Effector CD8-positive, alpha-beta T cell (primary cell): ENCODE measurements around the gene PDCD4.

Source experiments
- DNase-seq: peaks from one replicate; lab custom pipeline; 2025; lab: John Stamatoyannopoulos, UW
- total RNA-seq, 4 experiments: gene quantifications; one replicate each; lab custom pipeline; 2026; lab: John Stamatoyannopoulos, UW

Gene PDCD4
- 314 to 485 (median 432) reads per million in 4 experiments for total RNA-seq

DNA sequence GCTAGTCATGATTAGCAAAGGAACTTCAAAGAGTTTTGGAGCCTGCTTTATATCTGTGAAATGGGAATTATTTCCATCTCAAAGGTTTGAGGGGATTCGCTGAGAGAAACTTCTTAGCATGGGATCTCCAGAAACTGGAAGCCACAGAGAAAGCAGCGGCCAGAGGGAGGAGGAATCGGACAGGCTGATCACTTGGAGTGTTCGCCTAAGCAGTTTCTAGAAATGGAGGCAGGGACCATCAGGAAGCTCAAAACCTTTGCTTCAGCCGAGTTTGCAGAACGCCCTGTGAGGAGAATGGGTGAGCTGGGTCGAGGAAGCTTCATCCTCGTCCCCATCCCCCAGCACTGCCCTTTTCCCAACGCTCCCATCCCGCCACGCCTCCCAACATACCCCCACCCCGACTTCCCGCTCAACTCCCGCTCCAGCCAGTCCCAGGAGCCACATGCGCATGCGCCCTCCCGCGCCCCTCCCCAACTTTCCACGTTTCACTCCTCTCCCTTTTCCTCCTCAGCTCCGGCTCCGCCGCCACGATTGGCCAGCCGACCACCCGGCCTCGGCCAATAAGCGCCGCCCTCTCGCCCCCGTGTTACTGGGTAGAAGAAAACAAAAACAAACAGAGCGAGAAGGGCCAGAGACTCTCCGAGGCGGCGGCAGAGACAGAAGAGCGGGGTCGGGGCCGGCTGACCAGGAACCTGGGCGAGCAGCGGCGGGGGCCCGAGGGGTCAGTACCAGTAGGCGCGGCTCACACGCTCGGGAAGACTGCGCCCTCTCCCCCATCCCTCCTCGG lies at the start of gene PDCD4:
Gene PDCD4 (plus strand): TSS at position 631 of the 787 bp plus-strand sequence. CDS start 4,100 bp downstream, outside the sequence.
- peak; percentile 94 for DNase-seq

- DNase-seq: no peak
These were observed 49.6 kb upstream of the PDCD4 start for GRCh38 chr10:110822035-110822711.

- DNase-seq: no peak
These were observed 48.9 kb upstream of the PDCD4 start for GRCh38 chr10:110822712-110823311.

DNA sequence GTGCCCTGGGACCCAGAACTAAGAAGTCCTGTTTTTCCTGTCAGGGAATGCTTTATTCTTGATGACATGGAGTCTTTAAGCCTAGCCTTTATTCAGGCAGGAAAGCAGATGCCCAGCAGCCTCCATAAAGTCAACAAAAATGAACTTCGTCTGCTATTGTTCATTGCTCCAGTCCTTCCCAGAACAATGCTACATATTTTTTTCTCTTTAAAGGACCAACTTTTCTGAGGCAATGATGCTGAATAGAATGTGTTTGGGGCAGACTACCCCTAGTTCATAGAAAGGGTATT lies 47.6 kb upstream of the PDCD4 start:
- DNase-seq: no peak

GRCh38 chr10:110824660-110825059 lies 47.1 kb upstream of the PDCD4 start:
- DNase-seq: no peak

- DNase-seq: no peak
These were observed 46.2 kb upstream of the PDCD4 start for GRCh38 chr10:110825508-110825907.

GRCh38 chr10:110827410-110827809 lies 44.3 kb upstream of the PDCD4 start:
- DNase-seq: no peak

- DNase-seq: no peak
These were observed 43.9 kb upstream of the PDCD4 start for GRCh38 chr10:110827875-110828274.

- no peak for DNase-seq
These were observed 43.2 kb upstream of the PDCD4 start for GRCh38 chr10:110828525-110828924.

- DNase-seq: no peak
These were observed 41.9 kb upstream of the PDCD4 start for GRCh38 chr10:110829721-110830410.

DNA sequence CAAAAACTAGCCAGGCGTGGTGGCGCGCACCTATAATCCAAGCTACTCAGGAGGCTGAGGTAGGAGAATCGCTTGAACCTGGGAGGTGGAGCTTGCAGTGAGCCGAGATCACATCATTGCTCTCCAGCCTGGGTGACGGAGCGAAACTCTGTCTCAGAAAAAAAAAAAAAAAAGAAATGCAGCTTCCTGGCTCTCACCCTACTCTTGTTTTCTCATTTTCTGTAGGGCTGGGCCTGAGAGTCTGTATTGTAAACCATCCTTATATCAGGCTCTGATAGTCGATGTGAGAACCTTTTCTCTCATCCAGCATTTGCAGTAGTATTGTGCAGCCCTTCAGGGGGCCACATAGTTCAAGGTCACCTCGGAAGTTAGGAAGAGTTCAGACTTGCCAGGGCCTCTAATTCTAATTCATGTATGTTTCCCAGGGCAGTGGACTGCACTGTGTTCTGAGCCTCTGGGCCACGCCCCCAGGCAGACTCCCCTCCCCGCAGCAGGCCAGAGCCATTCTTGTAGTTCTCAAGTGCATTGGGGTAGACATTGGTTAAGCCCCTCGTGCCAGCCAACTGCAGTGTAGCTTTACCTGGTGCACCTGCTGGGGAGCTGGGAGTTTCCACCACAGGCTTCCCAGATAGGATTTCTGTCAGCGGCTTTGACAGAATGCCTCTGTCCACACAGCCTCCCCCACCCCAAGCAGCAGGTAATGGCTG lies 38.3 kb upstream of the PDCD4 start:
- DNase-seq: no peak

DNA sequence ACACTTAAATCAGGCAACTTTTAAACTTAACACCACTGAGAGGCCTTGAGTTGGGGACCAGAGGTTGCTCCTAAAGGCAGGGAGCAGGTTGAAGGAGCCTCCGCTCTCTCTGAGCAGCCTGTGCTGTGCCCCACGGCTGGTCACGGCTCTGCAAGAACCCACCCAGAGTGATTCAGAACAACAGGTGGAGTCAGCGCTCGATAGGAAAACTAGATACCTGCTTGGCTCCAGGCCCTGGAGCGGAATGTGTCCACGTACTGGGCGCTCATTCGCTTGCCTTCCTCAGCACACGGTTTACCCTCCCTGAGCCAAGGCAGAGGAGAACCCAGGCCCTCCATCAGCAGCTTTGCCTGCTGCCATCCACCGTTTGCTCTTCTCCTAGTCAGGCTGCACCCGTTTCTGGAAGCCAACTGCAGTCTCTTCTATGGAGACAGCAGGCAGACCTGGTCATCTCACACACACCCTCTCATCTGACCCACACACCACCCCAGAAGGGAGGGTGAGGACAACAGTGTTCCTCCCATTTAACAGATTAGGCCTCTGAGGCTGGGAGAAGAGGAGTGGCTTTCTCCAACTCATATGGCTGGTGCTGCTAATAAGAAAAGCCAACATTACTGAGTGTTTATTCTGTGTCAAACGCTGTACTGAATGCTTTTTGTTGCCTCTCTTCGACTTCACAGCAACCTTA lies 37.6 kb upstream of the PDCD4 start:
- no peak for DNase-seq

GRCh38 chr10:110834629-110835301 lies 37.0 kb upstream of the PDCD4 start:
- peak; percentile 8 for DNase-seq

DNA sequence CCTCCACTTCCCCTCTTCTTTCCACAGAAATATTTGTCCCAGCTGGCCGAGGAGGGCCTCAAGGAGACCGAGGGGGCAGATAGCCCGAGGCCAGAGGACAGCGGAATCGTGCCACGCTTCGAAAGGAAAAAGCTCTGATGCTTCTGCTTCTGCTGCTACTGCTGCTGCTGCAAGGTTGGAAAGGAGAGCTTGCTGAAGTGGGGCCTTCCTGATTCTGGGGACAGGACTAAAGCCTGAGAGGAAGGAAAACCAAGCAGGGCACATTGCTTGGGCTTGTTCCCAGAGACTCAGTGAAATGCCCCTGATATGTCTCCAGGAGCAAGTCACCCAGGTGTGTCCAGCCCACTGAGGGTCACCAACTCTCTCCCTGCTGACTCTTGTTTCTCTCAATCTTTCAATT lies 35.9 kb upstream of the PDCD4 start:
- no peak for DNase-seq

GRCh38 chr10:110836706-110837105 lies 35.0 kb upstream of the PDCD4 start:
- no peak for DNase-seq

DNA sequence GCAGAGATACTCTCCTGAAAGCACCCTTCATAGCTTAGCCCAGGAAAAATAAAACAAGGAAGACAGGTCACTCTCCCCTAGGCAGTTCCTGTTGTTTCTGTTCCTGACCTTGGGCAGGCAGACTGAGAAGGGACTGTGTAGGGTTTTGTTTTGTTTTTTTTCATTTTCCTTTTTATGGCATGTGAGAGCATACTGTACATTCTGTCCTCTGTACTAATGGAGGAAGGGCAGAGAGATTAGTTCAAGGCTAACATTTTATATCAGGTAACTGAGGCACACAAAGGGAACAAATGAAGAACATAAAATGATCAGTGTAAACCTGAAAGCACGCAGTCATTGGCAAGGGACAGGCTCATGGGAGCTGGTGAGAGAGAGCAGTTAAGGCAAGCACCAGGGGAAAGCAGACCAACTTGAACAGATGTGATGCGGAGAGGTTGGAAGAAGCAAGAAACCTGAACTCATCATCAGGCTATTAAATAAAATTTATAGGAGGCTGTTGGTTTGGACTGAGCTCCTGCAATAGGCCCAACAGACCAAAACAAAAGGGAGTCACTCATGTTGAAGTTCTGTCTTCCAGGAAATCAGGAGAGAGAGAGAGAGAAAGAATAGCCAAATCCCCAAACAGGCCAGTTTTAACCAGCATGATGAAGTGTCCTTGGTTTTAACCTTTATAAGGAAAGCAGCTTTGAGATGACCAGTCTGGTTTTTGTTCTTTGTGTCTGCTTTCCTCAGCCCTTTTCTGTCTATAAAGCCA lies 34.1 kb upstream of the PDCD4 start:
- DNase-seq: no peak

GRCh38 chr10:110840225-110840922 lies 31.4 kb upstream of the PDCD4 start:
- DNase-seq: no peak

- DNase-seq: no peak
These were observed 30.8 kb upstream of the PDCD4 start for GRCh38 chr10:110840923-110841428.

DNA sequence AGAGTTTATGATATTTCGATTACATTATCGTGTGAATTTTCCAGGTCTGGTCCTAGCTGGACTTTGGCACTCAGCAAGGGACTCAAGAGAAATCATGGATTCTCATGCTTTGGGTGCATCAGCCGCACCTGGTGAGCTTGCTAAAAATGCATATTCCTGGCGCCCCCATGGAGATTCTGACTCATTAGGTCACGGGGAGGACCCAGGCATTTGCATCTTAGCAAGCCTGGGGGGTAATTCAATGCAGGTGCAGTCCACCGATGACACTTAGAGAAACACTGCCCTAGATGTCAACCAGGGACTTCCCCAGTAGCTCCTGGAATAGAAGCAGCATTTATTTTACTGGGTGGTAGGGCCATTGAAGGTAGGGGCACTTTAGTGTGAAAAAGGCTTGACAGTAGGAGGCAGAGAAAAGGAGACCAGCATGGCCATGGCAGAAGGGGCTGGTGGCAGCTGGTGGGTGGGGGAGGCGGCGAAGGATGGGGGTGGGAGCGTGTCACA lies 29.9 kb upstream of the PDCD4 start:
- DNase-seq: no peak
